ENCODE data around the gene OSER1. TPM values are rescaled to one million over a fixed set of nuclear protein-coding genes. Genes with fewer than 3 reads are reported as not detected.

OSER1 gene
- total and polyA plus RNA-seq, 9 of the 15 experiments (the other 6 are each of a cell fraction or from before 2014, with no cell fraction given): 15.5 to 57.3 (median 19.9) TPM

DNA sequence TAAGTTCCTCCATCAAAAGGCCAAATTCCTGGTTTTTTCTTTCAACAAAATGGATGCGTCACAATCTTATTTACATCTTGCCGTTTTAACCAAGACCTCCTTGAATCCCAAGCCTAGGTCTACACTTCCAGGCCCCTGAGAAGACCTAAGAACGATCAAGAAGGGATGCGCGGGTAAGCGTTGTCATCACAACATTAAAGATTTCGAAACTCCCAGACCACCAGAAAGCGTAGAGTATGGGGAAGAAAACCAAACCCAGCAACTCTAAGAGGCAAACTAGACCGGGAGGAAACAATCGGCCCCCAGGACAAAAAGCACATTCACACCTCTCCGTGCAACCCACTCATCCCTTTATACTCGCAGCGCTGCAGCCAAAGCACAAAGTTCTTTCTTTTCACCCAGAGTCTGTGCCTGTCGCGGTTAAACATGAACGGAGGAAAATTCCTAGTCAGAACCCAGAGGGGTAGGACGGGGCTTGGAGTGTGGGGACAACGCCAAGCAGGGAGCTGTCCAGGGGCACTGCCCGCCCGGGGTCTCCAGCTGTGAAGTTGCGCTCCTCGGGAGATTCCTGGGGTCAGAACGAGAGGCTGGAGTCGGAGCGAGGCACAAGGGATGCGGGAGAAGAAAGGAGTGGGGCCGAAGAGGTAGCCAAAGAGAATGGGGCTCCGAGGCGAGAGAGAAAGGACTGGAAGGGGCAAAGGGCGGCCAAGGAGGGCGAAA lies 725 bp downstream of the OSER1 start (continued):
- TF ChIP-seq SIN3A (IDR thresholded peaks at IDR 0.05; ENCODE audit: borderline replicate concordance in 2 of 2, control insufficient read depth in 1 of 2, low read depth in 2 of 2, low read length in 2 of 2) (0 out of 4 replicates have a peak, but pooled peaks of 1 of the 2 experiments have one; percentile 27), RHOXF2B (CRISPR knock-in tag; conservative IDR thresholded peaks at IDR 0.05) (no peak), ARHGAP35 (IDR thresholded peaks at IDR 0.05; ENCODE audit: partially characterized antibody) (no peak), ZNF76 (CRISPR knock-in tag; IDR thresholded peaks at IDR 0.05; ENCODE audit: borderline replicate concordance) (no peak), RBM22 (IDR thresholded peaks at IDR 0.05; ENCODE audit: low read depth, low read length, poor library complexity, severe bottlenecking) (no peak), EP400 (IDR thresholded peaks at IDR 0.05) (no peak), RBM25 (IDR thresholded peaks at IDR 0.05; ENCODE audit: low read depth, low read length, severe bottlenecking) (no peak)
- TF ChIP-seq, protein P1, sequence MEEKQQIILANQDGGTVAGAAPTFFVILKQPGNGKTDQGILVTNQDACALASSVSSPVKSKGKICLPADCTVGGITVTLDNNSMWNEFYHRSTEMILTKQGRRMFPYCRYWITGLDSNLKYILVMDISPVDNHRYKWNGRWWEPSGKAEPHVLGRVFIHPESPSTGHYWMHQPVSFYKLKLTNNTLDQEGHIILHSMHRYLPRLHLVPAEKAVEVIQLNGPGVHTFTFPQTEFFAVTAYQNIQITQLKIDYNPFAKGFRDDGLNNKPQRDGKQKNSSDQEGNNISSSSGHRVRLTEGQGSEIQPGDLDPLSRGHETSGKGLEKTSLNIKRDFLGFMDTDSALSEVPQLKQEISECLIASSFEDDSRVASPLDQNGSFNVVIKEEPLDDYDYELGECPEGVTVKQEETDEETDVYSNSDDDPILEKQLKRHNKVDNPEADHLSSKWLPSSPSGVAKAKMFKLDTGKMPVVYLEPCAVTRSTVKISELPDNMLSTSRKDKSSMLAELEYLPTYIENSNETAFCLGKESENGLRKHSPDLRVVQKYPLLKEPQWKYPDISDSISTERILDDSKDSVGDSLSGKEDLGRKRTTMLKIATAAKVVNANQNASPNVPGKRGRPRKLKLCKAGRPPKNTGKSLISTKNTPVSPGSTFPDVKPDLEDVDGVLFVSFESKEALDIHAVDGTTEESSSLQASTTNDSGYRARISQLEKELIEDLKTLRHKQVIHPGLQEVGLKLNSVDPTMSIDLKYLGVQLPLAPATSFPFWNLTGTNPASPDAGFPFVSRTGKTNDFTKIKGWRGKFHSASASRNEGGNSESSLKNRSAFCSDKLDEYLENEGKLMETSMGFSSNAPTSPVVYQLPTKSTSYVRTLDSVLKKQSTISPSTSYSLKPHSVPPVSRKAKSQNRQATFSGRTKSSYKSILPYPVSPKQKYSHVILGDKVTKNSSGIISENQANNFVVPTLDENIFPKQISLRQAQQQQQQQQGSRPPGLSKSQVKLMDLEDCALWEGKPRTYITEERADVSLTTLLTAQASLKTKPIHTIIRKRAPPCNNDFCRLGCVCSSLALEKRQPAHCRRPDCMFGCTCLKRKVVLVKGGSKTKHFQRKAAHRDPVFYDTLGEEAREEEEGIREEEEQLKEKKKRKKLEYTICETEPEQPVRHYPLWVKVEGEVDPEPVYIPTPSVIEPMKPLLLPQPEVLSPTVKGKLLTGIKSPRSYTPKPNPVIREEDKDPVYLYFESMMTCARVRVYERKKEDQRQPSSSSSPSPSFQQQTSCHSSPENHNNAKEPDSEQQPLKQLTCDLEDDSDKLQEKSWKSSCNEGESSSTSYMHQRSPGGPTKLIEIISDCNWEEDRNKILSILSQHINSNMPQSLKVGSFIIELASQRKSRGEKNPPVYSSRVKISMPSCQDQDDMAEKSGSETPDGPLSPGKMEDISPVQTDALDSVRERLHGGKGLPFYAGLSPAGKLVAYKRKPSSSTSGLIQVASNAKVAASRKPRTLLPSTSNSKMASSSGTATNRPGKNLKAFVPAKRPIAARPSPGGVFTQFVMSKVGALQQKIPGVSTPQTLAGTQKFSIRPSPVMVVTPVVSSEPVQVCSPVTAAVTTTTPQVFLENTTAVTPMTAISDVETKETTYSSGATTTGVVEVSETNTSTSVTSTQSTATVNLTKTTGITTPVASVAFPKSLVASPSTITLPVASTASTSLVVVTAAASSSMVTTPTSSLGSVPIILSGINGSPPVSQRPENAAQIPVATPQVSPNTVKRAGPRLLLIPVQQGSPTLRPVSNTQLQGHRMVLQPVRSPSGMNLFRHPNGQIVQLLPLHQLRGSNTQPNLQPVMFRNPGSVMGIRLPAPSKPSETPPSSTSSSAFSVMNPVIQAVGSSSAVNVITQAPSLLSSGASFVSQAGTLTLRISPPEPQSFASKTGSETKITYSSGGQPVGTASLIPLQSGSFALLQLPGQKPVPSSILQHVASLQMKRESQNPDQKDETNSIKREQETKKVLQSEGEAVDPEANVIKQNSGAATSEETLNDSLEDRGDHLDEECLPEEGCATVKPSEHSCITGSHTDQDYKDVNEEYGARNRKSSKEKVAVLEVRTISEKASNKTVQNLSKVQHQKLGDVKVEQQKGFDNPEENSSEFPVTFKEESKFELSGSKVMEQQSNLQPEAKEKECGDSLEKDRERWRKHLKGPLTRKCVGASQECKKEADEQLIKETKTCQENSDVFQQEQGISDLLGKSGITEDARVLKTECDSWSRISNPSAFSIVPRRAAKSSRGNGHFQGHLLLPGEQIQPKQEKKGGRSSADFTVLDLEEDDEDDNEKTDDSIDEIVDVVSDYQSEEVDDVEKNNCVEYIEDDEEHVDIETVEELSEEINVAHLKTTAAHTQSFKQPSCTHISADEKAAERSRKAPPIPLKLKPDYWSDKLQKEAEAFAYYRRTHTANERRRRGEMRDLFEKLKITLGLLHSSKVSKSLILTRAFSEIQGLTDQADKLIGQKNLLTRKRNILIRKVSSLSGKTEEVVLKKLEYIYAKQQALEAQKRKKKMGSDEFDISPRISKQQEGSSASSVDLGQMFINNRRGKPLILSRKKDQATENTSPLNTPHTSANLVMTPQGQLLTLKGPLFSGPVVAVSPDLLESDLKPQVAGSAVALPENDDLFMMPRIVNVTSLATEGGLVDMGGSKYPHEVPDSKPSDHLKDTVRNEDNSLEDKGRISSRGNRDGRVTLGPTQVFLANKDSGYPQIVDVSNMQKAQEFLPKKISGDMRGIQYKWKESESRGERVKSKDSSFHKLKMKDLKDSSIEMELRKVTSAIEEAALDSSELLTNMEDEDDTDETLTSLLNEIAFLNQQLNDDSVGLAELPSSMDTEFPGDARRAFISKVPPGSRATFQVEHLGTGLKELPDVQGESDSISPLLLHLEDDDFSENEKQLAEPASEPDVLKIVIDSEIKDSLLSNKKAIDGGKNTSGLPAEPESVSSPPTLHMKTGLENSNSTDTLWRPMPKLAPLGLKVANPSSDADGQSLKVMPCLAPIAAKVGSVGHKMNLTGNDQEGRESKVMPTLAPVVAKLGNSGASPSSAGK (IDR thresholded peaks at IDR 0.05): no peak
- TF ChIP-seq, protein P2, sequence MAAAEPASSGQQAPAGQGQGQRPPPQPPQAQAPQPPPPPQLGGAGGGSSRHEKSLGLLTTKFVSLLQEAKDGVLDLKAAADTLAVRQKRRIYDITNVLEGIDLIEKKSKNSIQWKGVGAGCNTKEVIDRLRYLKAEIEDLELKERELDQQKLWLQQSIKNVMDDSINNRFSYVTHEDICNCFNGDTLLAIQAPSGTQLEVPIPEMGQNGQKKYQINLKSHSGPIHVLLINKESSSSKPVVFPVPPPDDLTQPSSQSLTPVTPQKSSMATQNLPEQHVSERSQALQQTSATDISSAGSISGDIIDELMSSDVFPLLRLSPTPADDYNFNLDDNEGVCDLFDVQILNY (CRISPR knock-in tag; IDR thresholded peaks at IDR 0.05): 0 out of 2 replicates have a peak, but pooled peaks have one; percentile 23
- TF ChIP-seq, protein P3, sequence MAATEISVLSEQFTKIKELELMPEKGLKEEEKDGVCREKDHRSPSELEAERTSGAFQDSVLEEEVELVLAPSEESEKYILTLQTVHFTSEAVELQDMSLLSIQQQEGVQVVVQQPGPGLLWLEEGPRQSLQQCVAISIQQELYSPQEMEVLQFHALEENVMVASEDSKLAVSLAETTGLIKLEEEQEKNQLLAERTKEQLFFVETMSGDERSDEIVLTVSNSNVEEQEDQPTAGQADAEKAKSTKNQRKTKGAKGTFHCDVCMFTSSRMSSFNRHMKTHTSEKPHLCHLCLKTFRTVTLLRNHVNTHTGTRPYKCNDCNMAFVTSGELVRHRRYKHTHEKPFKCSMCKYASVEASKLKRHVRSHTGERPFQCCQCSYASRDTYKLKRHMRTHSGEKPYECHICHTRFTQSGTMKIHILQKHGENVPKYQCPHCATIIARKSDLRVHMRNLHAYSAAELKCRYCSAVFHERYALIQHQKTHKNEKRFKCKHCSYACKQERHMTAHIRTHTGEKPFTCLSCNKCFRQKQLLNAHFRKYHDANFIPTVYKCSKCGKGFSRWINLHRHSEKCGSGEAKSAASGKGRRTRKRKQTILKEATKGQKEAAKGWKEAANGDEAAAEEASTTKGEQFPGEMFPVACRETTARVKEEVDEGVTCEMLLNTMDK (IDR thresholded peaks at IDR 0.05; ENCODE audit: borderline replicate concordance, insufficient read depth, low read depth, low read length, poor library complexity, severe bottlenecking): no peak
